Tibial artery (tissue), 4 donors: ENCODE data around the gene FAM181A.

Experiments
- DNase-seq, 2 donors: peaks; one replicate each; pipeline ENCODE4 v3.0.0-alpha.2; 2019
- H3K27ac ChIP-seq, 2 donors: fragments of 200-600 bp; sonication (generic) in 1 of 2; 1 replicate in 1 of 2; 2 replicates in 1 of 2; pipeline ENCODE4 v1.5.1; 2018 to 2019; ENCODE audit warnings: mild to moderate bottlenecking in 1 of 2
- H3K27me3 ChIP-seq, 2 donors: fragments of 200-600 bp; sonication (generic) in 1 of 2; one replicate each; pipeline versions ENCODE4 v1.5.1 to v1.6.0; 2016 to 2019
- H3K36me3 ChIP-seq, 3 donors: fragments of 200-600 bp; sonication (generic) in 2 of 3; one replicate each; pipeline ENCODE4 v1.5.1; 2016 to 2019; ENCODE audit warnings: mild to moderate bottlenecking in 2 of 3
- H3K4me1 ChIP-seq, 4 donors: fragments of 200-600 bp; sonication (generic) in 2 of 4; 1 replicate in 3 of 4; 2 replicates in 1 of 4; pipeline ENCODE4 v1.5.1; 2016 to 2019
- H3K4me3 ChIP-seq, 2 donors: fragments of 200-600 bp; sonication (generic) in 1 of 2; 1 replicate in 1 of 2; 2 replicates in 1 of 2; pipeline ENCODE4 v1.5.1; 2018 to 2019; ENCODE audit warnings: mild to moderate bottlenecking in 2 of 2
- H3K9me3 ChIP-seq, 3 donors: fragments of 200-600 bp; sonication (generic) in 1 of 3; one replicate each; pipeline ENCODE4 v1.5.1; 2016 to 2019
- intact Hi-C: fragments of 100-400 bp; cut with DNase I; formaldehyde crosslinking; loops from one replicate; pipeline ENCODE4 v1.15.0; 2023; ENCODE audit warnings: low total_unique reads
- TF ChIP-seq, protein P1 (sequence below), 2 experiments: fragments of 200-600 bp in 1 of 2; fragments of 450-650 bp in 1 of 2; IDR thresholded peaks; one replicate each; pipeline ENCODE4 v1.5.1; 2017 to 2019; ENCODE audit warnings: antibody characterized with exemption in 2 of 2, mild to moderate bottlenecking in 1 of 2, moderate library complexity in 1 of 2

The FAM181A gene

DNA sequence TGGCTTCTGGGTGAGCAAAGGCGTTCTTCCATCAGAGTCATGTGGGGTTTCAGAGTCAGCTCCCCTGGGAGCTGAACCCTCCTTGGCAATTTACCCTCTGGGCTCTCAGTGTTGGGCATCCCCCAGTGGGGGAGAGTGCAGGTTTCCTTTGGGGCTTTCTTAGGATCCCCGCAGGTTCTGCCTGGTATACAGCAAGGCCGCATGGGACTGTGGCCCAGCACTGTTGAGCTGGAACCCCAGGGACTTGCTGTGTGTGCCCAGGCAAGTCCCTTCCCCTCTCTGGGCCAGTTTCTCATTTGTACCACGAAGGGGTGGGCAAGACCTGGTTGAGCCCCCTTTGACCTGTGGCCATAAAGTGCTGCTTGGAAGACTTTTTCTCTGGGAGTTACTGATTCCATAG, 5.5 kb downstream of the FAM181A start:
- H3K36me3 ChIP-seq: peaks cover 38 to 65% (median 40%) of the 10 kb centered on the region in 3 donors
- H3K27ac ChIP-seq: no peak overlapping the region
- TF ChIP-seq, protein P1, sequence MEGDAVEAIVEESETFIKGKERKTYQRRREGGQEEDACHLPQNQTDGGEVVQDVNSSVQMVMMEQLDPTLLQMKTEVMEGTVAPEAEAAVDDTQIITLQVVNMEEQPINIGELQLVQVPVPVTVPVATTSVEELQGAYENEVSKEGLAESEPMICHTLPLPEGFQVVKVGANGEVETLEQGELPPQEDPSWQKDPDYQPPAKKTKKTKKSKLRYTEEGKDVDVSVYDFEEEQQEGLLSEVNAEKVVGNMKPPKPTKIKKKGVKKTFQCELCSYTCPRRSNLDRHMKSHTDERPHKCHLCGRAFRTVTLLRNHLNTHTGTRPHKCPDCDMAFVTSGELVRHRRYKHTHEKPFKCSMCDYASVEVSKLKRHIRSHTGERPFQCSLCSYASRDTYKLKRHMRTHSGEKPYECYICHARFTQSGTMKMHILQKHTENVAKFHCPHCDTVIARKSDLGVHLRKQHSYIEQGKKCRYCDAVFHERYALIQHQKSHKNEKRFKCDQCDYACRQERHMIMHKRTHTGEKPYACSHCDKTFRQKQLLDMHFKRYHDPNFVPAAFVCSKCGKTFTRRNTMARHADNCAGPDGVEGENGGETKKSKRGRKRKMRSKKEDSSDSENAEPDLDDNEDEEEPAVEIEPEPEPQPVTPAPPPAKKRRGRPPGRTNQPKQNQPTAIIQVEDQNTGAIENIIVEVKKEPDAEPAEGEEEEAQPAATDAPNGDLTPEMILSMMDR (IDR thresholded peaks at IDR 0.05): no peak
- H3K4me1 ChIP-seq: peaks cover 0 to 14% (median 0%) of the 10 kb centered on the region in 4 donors
- no peak overlapping the region for H3K4me3 ChIP-seq
- intact Hi-C loops: no loop called here
- no peaks in the 10 kb centered on the region for H3K27me3 ChIP-seq
- DNase-seq: no peak
- no peaks in the 10 kb centered on the region for H3K9me3 ChIP-seq

DNA sequence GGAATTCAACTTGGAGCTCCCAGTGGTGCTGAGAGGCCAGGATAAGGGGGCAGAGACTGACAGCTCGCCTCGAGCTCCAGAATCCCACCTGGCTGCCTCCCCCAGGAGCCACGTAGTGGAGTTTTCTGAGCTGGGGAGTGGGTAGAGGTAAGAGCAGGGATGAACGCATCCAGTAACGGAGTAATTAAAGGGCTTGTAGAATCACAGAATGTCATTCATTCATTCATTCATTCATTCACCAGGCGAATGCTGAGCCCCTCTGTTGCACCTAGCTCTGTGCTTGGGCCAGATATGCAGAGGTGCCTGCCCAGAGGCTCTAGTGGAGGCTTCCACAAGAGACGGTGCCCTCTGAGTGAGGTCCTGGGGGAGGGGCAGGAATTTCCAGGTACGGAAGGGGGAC, 8.1 kb downstream of the FAM181A start:
- intact Hi-C loops: no loop called here
- H3K36me3 ChIP-seq: peaks cover 38 to 72% (median 40%) of the 10 kb centered on the region in 3 donors

DNA sequence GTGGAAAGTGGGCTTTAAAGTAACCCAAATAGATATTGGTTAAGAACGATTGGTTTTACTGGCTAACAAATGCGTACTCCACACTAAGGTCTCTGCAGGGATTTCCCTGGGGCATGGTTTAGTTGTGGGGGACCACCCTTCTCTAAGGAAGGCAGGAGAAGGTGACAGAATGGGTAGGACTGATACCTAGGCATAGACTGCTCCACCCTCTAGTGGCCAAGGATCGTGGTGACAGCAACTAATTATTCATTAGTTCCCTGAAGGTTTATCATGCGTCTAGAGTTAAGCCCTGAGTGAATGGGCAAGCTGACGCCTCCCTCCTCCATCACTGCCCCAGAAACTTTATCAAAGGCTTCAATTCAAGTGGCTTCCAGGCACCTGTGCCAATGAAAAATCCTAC, 9.1 kb downstream of the FAM181A start:
- Histone ChIP-seq H3K27me3 (no peaks in the 10 kb centered on the region), H3K4me1 (peaks cover 0 to 20% (median 10%) of the 10 kb centered on the region in 4 donors), H3K27ac (no peak overlapping the region), H3K4me3 (no peak overlapping the region), H3K9me3 (no peaks in the 10 kb centered on the region), H3K36me3 (peaks cover 38 to 65% (median 40%) of the 10 kb centered on the region in 3 donors)
- TF ChIP-seq, protein P1 (IDR thresholded peaks at IDR 0.05): peak in 1 of 2 experiments; percentile 8
- intact Hi-C loops: no loop called here
- DNase-seq: no peak

More for the DNA sequence above, 8.1 kb downstream of the FAM181A start:
- H3K9me3 ChIP-seq: no peaks in the 10 kb centered on the region
- no peaks in the 10 kb centered on the region for H3K27me3 ChIP-seq
- DNase-seq: no peak
- no peak overlapping the region for H3K4me3 ChIP-seq
- peaks cover 0 to 18% (median 6%) of the 10 kb centered on the region in 4 donors for H3K4me1 ChIP-seq
- TF ChIP-seq, protein P1 (IDR thresholded peaks at IDR 0.05): no peak
- H3K27ac ChIP-seq: no peak overlapping the region

DNA sequence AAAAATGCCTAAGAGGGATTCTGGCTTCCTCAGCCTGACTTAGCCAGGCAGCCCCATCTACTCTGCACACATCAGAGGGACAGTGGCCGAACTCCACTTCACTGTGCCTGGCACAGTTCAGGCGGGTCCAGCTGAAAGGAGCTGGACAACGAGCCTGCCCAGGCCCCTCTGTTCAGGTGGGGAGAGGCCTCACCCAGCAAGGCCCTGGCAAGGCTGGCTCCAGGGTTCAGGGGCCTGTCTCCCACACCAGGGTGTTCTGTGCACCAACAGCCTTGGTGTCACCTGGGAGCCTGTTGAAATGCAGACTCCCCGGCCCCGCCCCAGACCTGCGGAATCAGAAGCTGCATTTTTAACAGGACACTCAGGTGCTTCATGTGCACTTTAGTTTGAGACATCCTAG, 9.8 kb downstream of the FAM181A start:
- intact Hi-C loops: no loop called here
- H3K9me3 ChIP-seq: no peaks in the 10 kb centered on the region
- H3K27me3 ChIP-seq: no peaks in the 10 kb centered on the region
- peaks cover 0 to 25% (median 10%) of the 10 kb centered on the region in 4 donors for H3K4me1 ChIP-seq
- DNase-seq: no peak
- TF ChIP-seq, protein P1 (IDR thresholded peaks at IDR 0.05): no peak
- H3K27ac ChIP-seq: no peak overlapping the region
- no peak overlapping the region for H3K4me3 ChIP-seq
- peaks cover 36 to 61% (median 40%) of the 10 kb centered on the region in 3 donors for H3K36me3 ChIP-seq

DNA sequence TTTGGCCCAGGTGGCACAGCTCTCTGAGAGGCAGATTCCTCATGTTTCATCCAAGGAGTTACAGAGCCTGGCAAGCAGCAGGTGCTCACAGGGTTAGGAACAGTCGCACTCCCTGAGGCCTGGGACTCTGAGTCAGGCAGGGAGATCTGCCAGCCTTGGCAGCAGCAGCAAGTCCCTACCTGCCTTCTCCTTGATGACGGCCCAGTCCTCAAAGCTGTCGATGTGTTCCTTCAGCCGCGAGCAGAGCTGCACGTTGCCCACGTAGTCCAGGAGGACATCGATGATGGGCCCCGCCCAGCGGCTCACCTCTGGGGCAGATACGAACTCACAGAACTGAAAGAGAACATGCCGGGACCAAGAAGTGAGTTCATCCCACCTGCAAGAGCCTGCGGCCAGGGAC, 10.4 kb downstream of the FAM181A start:
- Histone ChIP-seq H3K4me1 (peaks cover 0 to 27% (median 12%) of the 10 kb centered on the region in 4 donors), H3K36me3 (peaks cover 31 to 61% (median 40%) of the 10 kb centered on the region in 3 donors), H3K9me3 (no peaks in the 10 kb centered on the region), H3K4me3 (no peak overlapping the region), H3K27ac (no peak overlapping the region), H3K27me3 (no peaks in the 10 kb centered on the region)
- DNase-seq: no peak
- TF ChIP-seq, protein P1 (IDR thresholded peaks at IDR 0.05): no peak
- intact Hi-C loops: no loop called here
